ENCODE measurements around the gene DCDC2C.

GRCh38 chr2:3777966-3778365, 74.6 kb downstream of the DCDC2C start:
- no peak for TF ChIP-seq CTCF (IDR thresholded peaks at IDR 0.05)
- TF ChIP-seq NR3C1 (CRISPR knock-in tag; conservative IDR thresholded peaks at IDR 0.05; ENCODE audit: low read depth) = no peak
- no peak for TF ChIP-seq TEAD4 (CRISPR knock-in tag; IDR thresholded peaks at IDR 0.05)
- no peak for TF ChIP-seq JUN (CRISPR knock-in tag; IDR thresholded peaks at IDR 0.05)
- no peak for TF ChIP-seq ZNF396 (CRISPR knock-in tag; IDR thresholded peaks at IDR 0.05; ENCODE audit: borderline replicate concordance)
- no peak for TF ChIP-seq KAT7 (CRISPR knock-in tag; IDR thresholded peaks at IDR 0.05; ENCODE audit: borderline replicate concordance)
- no peak for TF ChIP-seq FOXJ3 (CRISPR knock-in tag; IDR thresholded peaks at IDR 0.05; ENCODE audit: borderline replicate concordance)
- TF ChIP-seq STAT6 (CRISPR knock-in tag; conservative IDR thresholded peaks at IDR 0.05; ENCODE audit: low read depth) = no peak
- no peak for TF ChIP-seq OVOL2 (CRISPR knock-in tag; IDR thresholded peaks at IDR 0.05; ENCODE audit: borderline replicate concordance)

Measured in WTC11 (cell line).